Caco-2 (cell line): ENCODE data around the gene DDX51. TPM values are rescaled to one million over a fixed set of nuclear protein-coding genes. Genes with fewer than 3 reads are reported as not detected.

ENCODE experiments used
- BruUV-seq: library from RNA; stranded (reverse); fragments of 400-500 nt; replicated peaks from 2 replicates; lab custom pipeline; 2021; lab: Mats Ljungman, UMichigan
- CTCF ChIA-PET: fragments of 300-600 bp; sonication (Branson Sonifier 250); formaldehyde crosslinking; loops from one replicate; lab custom pipeline; 2022; ENCODE audit warnings: antibody characterized with exemption; lab: Charles Lee
- POLR2A ChIA-PET: fragments of 300-600 bp; sonication (Branson Sonifier 250); formaldehyde crosslinking; loops from one replicate; lab custom pipeline; 2022; ENCODE audit warnings: antibody characterized with exemption; lab: Charles Lee
- DNase-seq, 2 experiments: peaks; one replicate each; pipeline versions ENCODE4 v3.0.0 to v3.0.0-alpha.2; 2020 to 2022
- H3K27me3 ChIP-seq: replicated peaks from 2 replicates; pipeline ENCODE4 v1.6.0; 2011; ENCODE audit warnings: low read length; ENCODE audit not compliant: control insufficient read depth, insufficient read depth
- H3K36me3 ChIP-seq: 2 replicates; pipeline ENCODE4 v1.5.1; 2011; ENCODE audit warnings: low read length; ENCODE audit not compliant: control insufficient read depth, insufficient read depth
- H3K4me1 ChIP-seq: fragments of 250-450 bp; sonication (Bioruptor Pico); 2 replicates; pipeline ENCODE4 v1.5.1; 2020; ENCODE audit warnings: mild to moderate bottlenecking
- H3K4me3 ChIP-seq: 2 replicates; pipeline ENCODE4 v1.5.1; 2011; ENCODE audit warnings: low read depth, mild to moderate bottlenecking, control low read depth, low read length
- H3K9me3 ChIP-seq: fragments of 250-450 bp; sonication (Bioruptor Pico); 2 replicates; pipeline ENCODE4 v1.5.1; 2020; ENCODE audit warnings: mild to moderate bottlenecking, moderate library complexity
- H3K27ac Mint-ChIP-seq: one replicate; pipeline ENCODE4 v1.8.0; 2022; ENCODE audit warnings: mixed read lengths; ENCODE audit not compliant: unreplicated experiment
- H3K27me3 Mint-ChIP-seq: one replicate; pipeline ENCODE4 v1.8.0; 2022; ENCODE audit warnings: mixed read lengths; ENCODE audit not compliant: insufficient read depth, unreplicated experiment
- H3K36me3 Mint-ChIP-seq: one replicate; pipeline ENCODE4 v1.8.0; 2022; ENCODE audit warnings: mild to moderate bottlenecking, mixed read lengths; ENCODE audit not compliant: insufficient read depth, unreplicated experiment
- H3K4me1 Mint-ChIP-seq: one replicate; pipeline ENCODE4 v1.8.0; 2022; ENCODE audit warnings: low read depth, mixed read lengths; ENCODE audit not compliant: unreplicated experiment
- H3K4me3 Mint-ChIP-seq: one replicate; pipeline ENCODE4 v1.8.0; 2022; ENCODE audit warnings: mild to moderate bottlenecking, moderate library complexity, mixed read lengths; ENCODE audit not compliant: unreplicated experiment
- H3K9me3 Mint-ChIP-seq: one replicate; pipeline ENCODE4 v1.8.0; 2022; ENCODE audit warnings: mixed read lengths; ENCODE audit not compliant: unreplicated experiment
- CTCF ChIP-seq, 2 experiments: fragments of 200-600 bp in 1 of 2; IDR thresholded peaks; 1 replicate in 1 of 2; 2 replicates in 1 of 2; pipeline versions ENCODE4 v1.5.1 to v1.8.0; 2011 to 2022; ENCODE audit warnings: antibody characterized with exemption in 1 of 2, control low read depth in 1 of 2, inconsistent platforms in 1 of 2, low read depth in 1 of 2, low read length in 1 of 2, mild to moderate bottlenecking in 1 of 2, moderate library complexity in 1 of 2; ENCODE audit not compliant: insufficient read depth in 1 of 2, severe bottlenecking in 1 of 2, unreplicated experiment in 1 of 2
- intact Hi-C: fragments of 100-400 bp; cut with micrococcal nuclease; formaldehyde crosslinking; loops from one replicate; pipeline ENCODE4 v1.10.0; 2022; ENCODE audit not compliant: unreplicated experiment
- total RNA-seq: library from RNA; stranded (reverse); gene quantifications from 2 replicates; pipeline ENCODE4 v1.2.3, GENCODE V29; 2022

The DDX51 gene
- total RNA-seq, 1 experiment from 2014 or later: 40.4 TPM

GRCh38 chr12:132147423-132148367, 3.6 kb upstream of the DDX51 start:
- ChIA-PET POLR2A (no interaction called here), CTCF (no interaction called here)
- H3K9me3 ChIP-seq: no peaks in the 10 kb centered on the region
- H3K4me1 ChIP-seq: peaks cover 6% of the 10 kb centered on the region
- H3K9me3 Mint-ChIP-seq: no peaks in the 10 kb centered on the region
- DNase-seq: no peak
- no peaks in the 10 kb centered on the region for H3K27me3 ChIP-seq
- no peaks in the 10 kb centered on the region for H3K4me1 Mint-ChIP-seq
- no peak overlapping the region for H3K4me3 ChIP-seq
- peaks cover 2% of the 10 kb centered on the region; the same call in 1 of the 2 replicates for H3K36me3 ChIP-seq
- no peaks in the 10 kb centered on the region for H3K27me3 Mint-ChIP-seq
- TF ChIP-seq CTCF (IDR thresholded peaks at IDR 0.05; ENCODE audit: insufficient read depth in 1 of 2, low read depth in 1 of 2, low read length in 1 of 2, severe bottlenecking in 1 of 2, unreplicated experiment in 1 of 2): no peak
- no TSS peak for BruUV-seq
- intact Hi-C loops: no loop called here
- peaks cover 59% of the 10 kb centered on the region for H3K36me3 Mint-ChIP-seq
- no peak overlapping the region for H3K27ac Mint-ChIP-seq
- no peak overlapping the region for H3K4me3 Mint-ChIP-seq

- intact Hi-C loops: no loop called here
- Mint-ChIP-seq H3K9me3 (no peaks in the 10 kb centered on the region), H3K4me1 (no peaks in the 10 kb centered on the region), H3K4me3 (peak overlapping the region; percentile 85), H3K27ac (no peak overlapping the region), H3K36me3 (peaks cover 58% of the 10 kb centered on the region), H3K27me3 (no peaks in the 10 kb centered on the region)
- no peak for TF ChIP-seq CTCF (IDR thresholded peaks at IDR 0.05; ENCODE audit: insufficient read depth in 1 of 2, low read depth in 1 of 2, low read length in 1 of 2, severe bottlenecking in 1 of 2, unreplicated experiment in 1 of 2)
- ChIA-PET CTCF (no interaction called here), POLR2A (no interaction called here)
- no TSS peak for BruUV-seq
- H3K4me1 ChIP-seq: peaks cover 6% of the 10 kb centered on the region
- no peaks in the 10 kb centered on the region for H3K27me3 ChIP-seq
- H3K4me3 ChIP-seq: no peak overlapping the region
- DNase-seq: no peak
- H3K9me3 ChIP-seq: no peaks in the 10 kb centered on the region
- H3K36me3 ChIP-seq: peaks cover 2% of the 10 kb centered on the region; the same call in 1 of the 2 replicates
Observed at GRCh38 chr12:132146772-132147422, 2.8 kb upstream of the DDX51 start.

GRCh38 chr12:132146098-132146497, 2.0 kb upstream of the DDX51 start:
- Mint-ChIP-seq H3K9me3 (no peaks in the 10 kb centered on the region), H3K4me1 (no peaks in the 10 kb centered on the region), H3K27ac (peak overlapping the region; percentile 16), H3K27me3 (no peaks in the 10 kb centered on the region), H3K36me3 (peaks cover 50% of the 10 kb centered on the region), H3K4me3 (peak overlapping the region; percentile 85)
- Histone ChIP-seq H3K9me3 (no peaks in the 10 kb centered on the region), H3K4me3 (no peak overlapping the region), H3K4me1 (peaks cover 6% of the 10 kb centered on the region), H3K27me3 (no peaks in the 10 kb centered on the region), H3K36me3 (peaks cover 2% of the 10 kb centered on the region)
- no peak for DNase-seq
- BruUV-seq: no TSS peak
- intact Hi-C loops: no loop called here
- ChIA-PET POLR2A (no interaction called here), CTCF (no interaction called here)
- no peak for TF ChIP-seq CTCF (IDR thresholded peaks at IDR 0.05; ENCODE audit: insufficient read depth in 1 of 2, low read depth in 1 of 2, low read length in 1 of 2, severe bottlenecking in 1 of 2, unreplicated experiment in 1 of 2)
